ENCODE data around the gene FNBP1.

FNBP1 gene

DNA sequence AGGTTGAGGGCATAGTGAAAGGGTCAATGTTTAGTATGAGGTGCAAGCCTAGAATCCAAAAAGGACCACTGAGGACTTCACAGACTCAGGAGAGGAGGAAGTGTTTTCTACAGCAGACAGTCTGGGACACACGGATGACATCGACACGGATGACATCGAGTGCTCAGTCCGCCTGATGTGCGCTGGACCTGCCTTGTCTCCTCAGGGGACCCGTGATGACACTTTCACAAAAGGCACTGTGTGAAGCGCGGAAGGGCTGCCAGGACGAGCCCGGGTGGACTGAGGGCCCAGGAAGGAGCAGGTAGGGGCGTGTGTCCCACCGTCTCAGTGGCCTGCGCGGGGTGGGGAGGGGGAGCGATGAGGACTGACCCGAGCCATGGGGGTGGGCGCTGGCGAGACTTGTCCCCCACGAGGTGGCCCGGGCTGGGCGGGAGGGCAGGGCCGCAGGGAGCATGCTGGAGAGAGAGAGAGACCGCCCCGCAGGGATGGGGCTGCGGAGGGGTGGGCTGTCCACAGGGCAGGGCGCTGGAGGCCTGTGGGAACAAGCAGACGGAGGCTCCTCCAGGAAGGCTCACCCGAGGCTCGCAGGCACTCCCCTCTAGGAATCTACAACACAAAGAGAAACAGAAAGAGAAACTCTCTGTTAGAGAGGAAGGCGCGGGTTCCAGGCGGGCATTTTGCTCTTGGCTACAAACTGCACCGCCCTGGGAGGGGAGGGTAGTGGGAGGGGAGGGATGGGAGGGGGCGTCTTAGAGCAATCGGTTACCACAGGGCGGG, 152.9 kb downstream of the FNBP1 start:
- Histone ChIP-seq H3K36me3 (replicated peaks; ENCODE audit: insufficient read depth, low read length) (no peaks in the 10 kb centered on the region), H4K20me1 (ENCODE audit: insufficient read depth, low read length) (no peaks in the 10 kb centered on the region), H3K79me2 (ENCODE audit: low read length) (no peaks in the 10 kb centered on the region), H3K27ac (ENCODE audit: low read length) (peak overlapping the region; percentile 99; the same call in 1 of the 2 replicates), H3K4me3 (ENCODE audit: low read length) (no peak overlapping the region), H3F3A (ENCODE audit: insufficient read depth, low read length) (peaks cover 64% of the 10 kb centered on the region), H3K9me3 (replicated peaks; ENCODE audit: insufficient read depth, low read length) (no peaks in the 10 kb centered on the region), H3K4me1 (ENCODE audit: low read length) (peaks cover 49% of the 10 kb centered on the region), H3K9me2 (replicated peaks; ENCODE audit: insufficient read depth, low read length) (no peaks in the 10 kb centered on the region), H3K4me2 (ENCODE audit: low read depth, low read length) (no peak overlapping the region), H3K9ac (ENCODE audit: low read length) (no peak overlapping the region), H2AFZ (ENCODE audit: low read length) (no peak overlapping the region), H3K27me3 (replicated peaks; ENCODE audit: insufficient read depth, low read length) (no peaks in the 10 kb centered on the region)
- no peak for DNase-seq
- TF ChIP-seq EZH2 (optimal IDR thresholded peaks at IDR 0.05; ENCODE audit: low read depth, low read length) (no peak), EZH2phosphoT487 (IDR thresholded peaks at IDR 0.05; ENCODE audit: low read length) (no peak)
- TF ChIP-seq, protein P1, sequence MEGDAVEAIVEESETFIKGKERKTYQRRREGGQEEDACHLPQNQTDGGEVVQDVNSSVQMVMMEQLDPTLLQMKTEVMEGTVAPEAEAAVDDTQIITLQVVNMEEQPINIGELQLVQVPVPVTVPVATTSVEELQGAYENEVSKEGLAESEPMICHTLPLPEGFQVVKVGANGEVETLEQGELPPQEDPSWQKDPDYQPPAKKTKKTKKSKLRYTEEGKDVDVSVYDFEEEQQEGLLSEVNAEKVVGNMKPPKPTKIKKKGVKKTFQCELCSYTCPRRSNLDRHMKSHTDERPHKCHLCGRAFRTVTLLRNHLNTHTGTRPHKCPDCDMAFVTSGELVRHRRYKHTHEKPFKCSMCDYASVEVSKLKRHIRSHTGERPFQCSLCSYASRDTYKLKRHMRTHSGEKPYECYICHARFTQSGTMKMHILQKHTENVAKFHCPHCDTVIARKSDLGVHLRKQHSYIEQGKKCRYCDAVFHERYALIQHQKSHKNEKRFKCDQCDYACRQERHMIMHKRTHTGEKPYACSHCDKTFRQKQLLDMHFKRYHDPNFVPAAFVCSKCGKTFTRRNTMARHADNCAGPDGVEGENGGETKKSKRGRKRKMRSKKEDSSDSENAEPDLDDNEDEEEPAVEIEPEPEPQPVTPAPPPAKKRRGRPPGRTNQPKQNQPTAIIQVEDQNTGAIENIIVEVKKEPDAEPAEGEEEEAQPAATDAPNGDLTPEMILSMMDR (IDR thresholded peaks at IDR 0.05; ENCODE audit: low read length), result no peak

DNA sequence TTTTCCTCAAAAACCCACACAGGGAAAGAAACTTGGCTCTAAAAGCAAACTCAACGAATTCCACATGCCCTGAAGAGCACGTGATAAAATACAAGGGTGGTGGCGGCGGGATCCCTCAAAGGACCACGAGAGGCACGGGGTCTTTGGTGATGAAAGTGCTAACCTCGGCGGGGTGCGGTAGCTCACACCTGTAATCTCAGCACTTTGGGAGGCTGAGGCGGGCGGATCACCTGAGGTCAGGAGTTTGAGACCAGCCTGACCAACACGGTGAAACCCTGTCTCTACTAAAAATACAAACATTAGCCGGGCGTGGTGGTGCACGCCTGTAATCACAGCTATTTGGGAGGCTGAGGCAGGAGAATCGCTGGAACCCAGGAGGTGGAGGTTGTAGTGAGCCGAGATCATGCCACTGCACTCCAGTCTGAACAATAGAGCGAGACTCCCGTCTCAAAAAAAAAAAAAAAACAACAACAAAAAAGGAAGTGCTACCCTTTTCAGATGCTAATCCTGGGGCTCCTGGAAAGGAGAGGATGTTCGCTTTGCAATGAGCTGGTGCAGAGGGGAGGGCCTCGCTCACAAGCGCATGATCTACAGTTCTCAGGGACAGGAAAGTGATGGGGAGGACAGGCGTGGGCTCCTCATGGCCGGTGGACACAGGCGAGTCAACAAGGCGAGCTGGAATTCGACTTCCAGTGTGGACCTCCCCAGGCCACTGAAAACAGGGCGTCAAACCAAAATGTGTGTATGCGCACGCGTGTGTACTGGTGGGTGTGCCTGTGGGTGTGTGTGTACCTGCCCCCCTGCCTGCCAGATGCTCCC, 153.7 kb downstream of the FNBP1 start:
- Histone ChIP-seq H3K4me1 (ENCODE audit: low read length) (peaks cover 45% of the 10 kb centered on the region), H3K27me3 (replicated peaks; ENCODE audit: insufficient read depth, low read length) (no peaks in the 10 kb centered on the region), H3K27ac (ENCODE audit: low read length) (peak overlapping the region; percentile 99), H3K4me3 (ENCODE audit: low read length) (peak overlapping the region; percentile 22; the same call in 1 of the 2 replicates), H3K9me3 (replicated peaks; ENCODE audit: insufficient read depth, low read length) (no peaks in the 10 kb centered on the region), H3F3A (ENCODE audit: insufficient read depth, low read length) (peaks cover 63% of the 10 kb centered on the region), H3K36me3 (replicated peaks; ENCODE audit: insufficient read depth, low read length) (no peaks in the 10 kb centered on the region), H3K4me2 (ENCODE audit: low read depth, low read length) (peak overlapping the region; percentile 53; the same call in 1 of the 2 replicates), H2AFZ (ENCODE audit: low read length) (peak overlapping the region; percentile 20), H3K9me2 (replicated peaks; ENCODE audit: insufficient read depth, low read length) (no peaks in the 10 kb centered on the region), H3K79me2 (ENCODE audit: low read length) (no peaks in the 10 kb centered on the region), H4K20me1 (ENCODE audit: insufficient read depth, low read length) (no peaks in the 10 kb centered on the region), H3K9ac (ENCODE audit: low read length) (peak overlapping the region; percentile 59)
- DNase-seq, result no peak
- TF ChIP-seq EZH2phosphoT487 (IDR thresholded peaks at IDR 0.05; ENCODE audit: low read length), result no peak
- TF ChIP-seq, protein P1 (IDR thresholded peaks at IDR 0.05; ENCODE audit: low read length), result no peak
- TF ChIP-seq EZH2 (optimal IDR thresholded peaks at IDR 0.05; ENCODE audit: low read depth, low read length), result no peak

DNA sequence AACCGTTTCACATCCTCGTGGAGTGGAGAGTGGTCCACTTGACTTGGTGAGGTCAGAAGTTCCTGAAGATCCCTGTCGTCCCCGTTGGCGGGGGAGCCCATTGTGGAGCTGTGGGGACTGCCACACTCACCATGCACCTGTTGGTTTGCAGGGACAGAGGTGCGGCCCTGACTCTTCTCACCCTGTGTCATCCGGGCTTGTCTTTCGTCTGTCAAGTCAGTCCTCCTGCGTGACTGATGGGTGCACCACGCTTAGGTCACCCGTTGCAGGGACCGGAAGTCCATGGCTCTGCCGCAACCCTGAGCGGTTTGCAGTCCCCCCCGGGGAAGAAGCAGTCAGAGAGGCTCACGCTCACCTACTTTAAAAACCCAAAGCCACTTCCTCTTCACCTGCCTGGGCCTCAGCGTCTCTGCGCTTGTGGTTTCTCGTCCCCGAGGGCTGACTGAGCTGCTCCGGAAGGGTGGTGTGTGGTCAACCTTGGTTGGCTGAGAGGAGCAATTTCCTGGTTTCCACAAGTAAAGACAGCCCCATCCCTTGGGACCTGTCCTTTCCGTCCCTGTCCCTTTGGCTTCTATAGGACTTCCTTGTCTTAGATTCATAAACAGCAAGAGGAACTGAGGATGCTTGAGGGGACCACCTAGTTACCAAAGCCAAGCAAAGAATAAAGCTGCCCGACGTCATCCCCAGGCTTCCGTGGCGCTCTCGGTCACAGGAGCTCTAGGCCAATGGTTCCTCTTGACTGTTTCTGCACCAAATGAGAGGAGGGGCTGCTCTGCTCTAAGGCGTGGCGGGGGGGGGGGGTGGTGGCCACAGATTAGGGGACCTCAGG, 154.5 kb downstream of the FNBP1 start:
- Histone ChIP-seq H3K4me2 (ENCODE audit: low read depth, low read length) (peak overlapping the region; percentile 91), H3K36me3 (replicated peaks; ENCODE audit: insufficient read depth, low read length) (no peaks in the 10 kb centered on the region), H3K9ac (ENCODE audit: low read length) (peak overlapping the region; percentile 94), H3F3A (ENCODE audit: insufficient read depth, low read length) (peaks cover 57% of the 10 kb centered on the region), H3K9me3 (replicated peaks; ENCODE audit: insufficient read depth, low read length) (no peaks in the 10 kb centered on the region), H4K20me1 (ENCODE audit: insufficient read depth, low read length) (no peaks in the 10 kb centered on the region), H3K4me3 (ENCODE audit: low read length) (peak overlapping the region; percentile 65), H3K79me2 (ENCODE audit: low read length) (no peaks in the 10 kb centered on the region), H3K27me3 (replicated peaks; ENCODE audit: insufficient read depth, low read length) (no peaks in the 10 kb centered on the region), H3K4me1 (ENCODE audit: low read length) (peaks cover 46% of the 10 kb centered on the region), H3K9me2 (replicated peaks; ENCODE audit: insufficient read depth, low read length) (no peaks in the 10 kb centered on the region), H2AFZ (ENCODE audit: low read length) (peak overlapping the region; percentile 20), H3K27ac (ENCODE audit: low read length) (peak overlapping the region; percentile 99)
- no peak for TF ChIP-seq EZH2phosphoT487 (IDR thresholded peaks at IDR 0.05; ENCODE audit: low read length)
- TF ChIP-seq EZH2 (optimal IDR thresholded peaks at IDR 0.05; ENCODE audit: low read depth, low read length), result no peak
- TF ChIP-seq, protein P1 (IDR thresholded peaks at IDR 0.05; ENCODE audit: low read length), result no peak
- DNase-seq, result peak; percentile 99
